SK-N-SH (cell line): ENCODE data around the gene SMURF1. TPM values are rescaled to one million over a fixed set of nuclear protein-coding genes. Genes with fewer than 3 reads are reported as not detected.

Experiments used
- CTCF ChIA-PET: fragments of 300-600, 350-600 bp; formaldehyde crosslinking; extraction: SDS; loops from one replicate; lab custom pipeline; 2021; lab: Yijun Ruan, JAX
- POLR2A ChIA-PET: fragments of 350-600 bp; sonication (Branson Sonifier 250); formaldehyde crosslinking; extraction: SDS; loops from one replicate; lab custom pipeline; 2020; ENCODE audit warnings: antibody characterized with exemption, inconsistent platforms; lab: Yijun Ruan, JAX
- DNase-seq: peaks from one replicate; pipeline ENCODE4 v3.0.0; 2012
- H2AFZ ChIP-seq: fragments of 200-600 bp; sonication (generic); 2 replicates; pipeline ENCODE4 v1.8.1; 2016; ENCODE audit warnings: antibody characterized with exemption, mild to moderate bottlenecking, low read depth
- H3F3A ChIP-seq: fragments of 200-600 bp; sonication (generic); replicated peaks from 2 replicates; pipeline ENCODE3; 2016; ENCODE audit warnings: antibody characterized with exemption, mild to moderate bottlenecking; ENCODE audit not compliant: insufficient read depth
- H3K27ac ChIP-seq, 2 experiments: fragments of 200-500 bp in 1 of 2; fragments of 200-600 bp in 1 of 2; sonication (Bioruptor generic) in 1 of 2; sonication (generic), shearing (Covaris generic) in 1 of 2; 2 replicates each; pipeline versions ENCODE4 v1.5.1 to v1.6.1; 2014 to 2016; ENCODE audit warnings: low read depth in 2 of 2, inconsistent platforms in 1 of 2, low read length in 1 of 2, mild to moderate bottlenecking in 1 of 2, mixed read lengths in 1 of 2
- H3K27me3 ChIP-seq: fragments of 200-600 bp; sonication (generic), shearing (Covaris generic); 2 replicates; pipeline ENCODE4 v1.6.1; 2016; ENCODE audit warnings: mixed run types; ENCODE audit not compliant: insufficient read depth
- H3K36me3 ChIP-seq, 2 experiments: fragments of 200-500 bp in 1 of 2; fragments of 200-600 bp in 1 of 2; sonication (Bioruptor generic) in 1 of 2; sonication (generic) in 1 of 2; replicated peaks in 1 of 2; 2 replicates each; pipeline versions ENCODE3 to v1.5.1; 2014 to 2016; ENCODE audit warnings: low read length in 1 of 2, mild to moderate bottlenecking in 1 of 2; ENCODE audit not compliant: insufficient read depth in 2 of 2, control insufficient read depth in 1 of 2
- H3K4me1 ChIP-seq, 2 experiments: fragments of 200-500 bp in 1 of 2; fragments of 200-600 bp in 1 of 2; sonication (Bioruptor generic) in 1 of 2; sonication (generic), shearing (Covaris generic) in 1 of 2; 2 replicates each; pipeline versions ENCODE4 v1.5.1 to v1.6.1; 2014 to 2016; ENCODE audit warnings: low read depth in 1 of 2, low read length in 1 of 2, mixed run types in 1 of 2; ENCODE audit not compliant: insufficient read depth in 2 of 2, control insufficient read depth in 1 of 2
- H3K4me2 ChIP-seq: fragments of 200-600 bp; sonication (generic), shearing (Covaris generic); 2 replicates; pipeline ENCODE4 v1.6.1; 2017; ENCODE audit warnings: mixed run types
- H3K4me3 ChIP-seq, 2 experiments: fragments of 200-500 bp in 1 of 2; fragments of 200-600 bp in 1 of 2; sonication (Bioruptor generic) in 1 of 2; sonication (generic), shearing (Covaris generic) in 1 of 2; 2 replicates each; pipeline versions ENCODE4 v1.5.1 to v1.8.1; 2014 to 2016; ENCODE audit warnings: low read depth in 2 of 2, inconsistent platforms in 1 of 2, low read length in 1 of 2, mild to moderate bottlenecking in 1 of 2, mixed read lengths in 1 of 2, moderate library complexity in 1 of 2
- H3K79me2 ChIP-seq: fragments of 200-600 bp; sonication (generic); 2 replicates; pipeline ENCODE4 v1.8.1; 2017; ENCODE audit warnings: mild to moderate bottlenecking; ENCODE audit not compliant: insufficient read depth
- H3K9ac ChIP-seq: fragments of 200-600 bp; sonication (generic); 2 replicates; pipeline ENCODE4 v1.6.1; 2017; ENCODE audit warnings: mixed run types
- H3K9me2 ChIP-seq: fragments of 200-600 bp; sonication (generic); 2 replicates; pipeline ENCODE4 v1.6.1; 2017; ENCODE audit warnings: mixed run types
- H3K9me3 ChIP-seq: fragments of 200-600 bp; sonication (generic); 2 replicates; pipeline ENCODE4 v1.6.1; 2017; ENCODE audit warnings: mixed run types, mild to moderate bottlenecking, moderate library complexity
- H4K20me1 ChIP-seq: fragments of 200-600 bp; sonication (generic); 2 replicates; pipeline ENCODE4 v1.6.1; 2017; ENCODE audit warnings: mild to moderate bottlenecking, mixed run types; ENCODE audit not compliant: insufficient read depth
- FOXM1 ChIP-seq: IDR thresholded peaks from 2 replicates; pipeline ENCODE4 v1.4.0; 2012; ENCODE audit warnings: low read depth, mild to moderate bottlenecking
- JUND ChIP-seq: IDR thresholded peaks from 2 replicates; pipeline ENCODE4 v1.4.0; 2012
- PBX3 ChIP-seq: IDR thresholded peaks from 2 replicates; pipeline ENCODE4; 2012
- RAD21 ChIP-seq: IDR thresholded peaks from 2 replicates; pipeline ENCODE4 v1.6.1; 2012; ENCODE audit warnings: mild to moderate bottlenecking, low read length
- RCOR1 ChIP-seq: fragments of 150-350 bp; IDR thresholded peaks from 2 replicates; pipeline ENCODE4 v1.6.1; 2017; ENCODE audit warnings: antibody characterized with exemption, low read length
- RXRA ChIP-seq: IDR thresholded peaks from 2 replicates; pipeline ENCODE4 v1.4.0; 2012; ENCODE audit warnings: low read depth, mild to moderate bottlenecking, borderline replicate concordance
- WGBS: methylation state at CpG from one replicate; pipeline ENCODE4 v1.1.6; 2017; ENCODE audit warnings: low lambda C conversion rate; 5-methylcytosine and 5-hydroxymethylcytosine counted together
- polyA plus RNA-seq, 3 experiments: library from polyadenylated mRNA; depleted of rRNA; stranded (reverse); fragments of >200 nt; gene quantifications; 2 replicates each; pipeline ENCODE4 v1.2.3, GENCODE V29; 2012
- TF ChIP-seq, protein P1 (sequence below): IDR thresholded peaks from 2 replicates; pipeline ENCODE4 v1.4.0; 2012; ENCODE audit warnings: low read depth, borderline replicate concordance
- TF ChIP-seq, protein P2 (sequence below): fragments of 150-350 bp; IDR thresholded peaks from 2 replicates; pipeline ENCODE4 v1.6.1; 2016; ENCODE audit warnings: mild to moderate bottlenecking, low read depth, low read length
- TF ChIP-seq, protein P3 (sequence below): IDR thresholded peaks from 2 replicates; pipeline ENCODE4 v1.4.0; 2012; ENCODE audit warnings: low read depth, borderline replicate concordance

SMURF1 gene
- polyA plus RNA-seq, 1 of the 3 experiments (the other 2 are of a cell fraction): 12.9 TPM

GRCh38 chr7:99030457-99030856 is 113.5 kb downstream of the SMURF1 start:
- H4K20me1 ChIP-seq: no peaks in the 10 kb centered on the region
- no peak overlapping the region for H3K27ac ChIP-seq
- peaks cover 75 to 77% of the 10 kb centered on the region in 2 experiments for H3K36me3 ChIP-seq
- no peak for DNase-seq
- no peaks in the 10 kb centered on the region for H3K79me2 ChIP-seq
- H3F3A ChIP-seq: peaks cover 5% of the 10 kb centered on the region
- no peak overlapping the region for H3K4me2 ChIP-seq
- WGBS: 96% methylated on average over 6 of the region's 6 CpGs
- TF ChIP-seq PBX3 (no peak), RXRA (no peak), FOXM1 (no peak), RCOR1 (no peak), JUND (no peak), RAD21 (no peak)
- TF ChIP-seq, protein P1, sequence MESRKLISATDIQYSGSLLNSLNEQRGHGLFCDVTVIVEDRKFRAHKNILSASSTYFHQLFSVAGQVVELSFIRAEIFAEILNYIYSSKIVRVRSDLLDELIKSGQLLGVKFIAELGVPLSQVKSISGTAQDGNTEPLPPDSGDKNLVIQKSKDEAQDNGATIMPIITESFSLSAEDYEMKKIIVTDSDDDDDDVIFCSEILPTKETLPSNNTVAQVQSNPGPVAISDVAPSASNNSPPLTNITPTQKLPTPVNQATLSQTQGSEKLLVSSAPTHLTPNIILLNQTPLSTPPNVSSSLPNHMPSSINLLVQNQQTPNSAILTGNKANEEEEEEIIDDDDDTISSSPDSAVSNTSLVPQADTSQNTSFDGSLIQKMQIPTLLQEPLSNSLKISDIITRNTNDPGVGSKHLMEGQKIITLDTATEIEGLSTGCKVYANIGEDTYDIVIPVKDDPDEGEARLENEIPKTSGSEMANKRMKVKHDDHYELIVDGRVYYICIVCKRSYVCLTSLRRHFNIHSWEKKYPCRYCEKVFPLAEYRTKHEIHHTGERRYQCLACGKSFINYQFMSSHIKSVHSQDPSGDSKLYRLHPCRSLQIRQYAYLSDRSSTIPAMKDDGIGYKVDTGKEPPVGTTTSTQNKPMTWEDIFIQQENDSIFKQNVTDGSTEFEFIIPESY: no peak
- TF ChIP-seq, protein P2, sequence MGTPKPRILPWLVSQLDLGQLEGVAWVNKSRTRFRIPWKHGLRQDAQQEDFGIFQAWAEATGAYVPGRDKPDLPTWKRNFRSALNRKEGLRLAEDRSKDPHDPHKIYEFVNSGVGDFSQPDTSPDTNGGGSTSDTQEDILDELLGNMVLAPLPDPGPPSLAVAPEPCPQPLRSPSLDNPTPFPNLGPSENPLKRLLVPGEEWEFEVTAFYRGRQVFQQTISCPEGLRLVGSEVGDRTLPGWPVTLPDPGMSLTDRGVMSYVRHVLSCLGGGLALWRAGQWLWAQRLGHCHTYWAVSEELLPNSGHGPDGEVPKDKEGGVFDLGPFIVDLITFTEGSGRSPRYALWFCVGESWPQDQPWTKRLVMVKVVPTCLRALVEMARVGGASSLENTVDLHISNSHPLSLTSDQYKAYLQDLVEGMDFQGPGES: no peak
- TF ChIP-seq, protein P3, sequence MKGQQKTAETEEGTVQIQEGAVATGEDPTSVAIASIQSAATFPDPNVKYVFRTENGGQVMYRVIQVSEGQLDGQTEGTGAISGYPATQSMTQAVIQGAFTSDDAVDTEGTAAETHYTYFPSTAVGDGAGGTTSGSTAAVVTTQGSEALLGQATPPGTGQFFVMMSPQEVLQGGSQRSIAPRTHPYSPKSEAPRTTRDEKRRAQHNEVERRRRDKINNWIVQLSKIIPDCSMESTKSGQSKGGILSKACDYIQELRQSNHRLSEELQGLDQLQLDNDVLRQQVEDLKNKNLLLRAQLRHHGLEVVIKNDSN: no peak
- TF ChIP-seq, all 33 proteins: peak for 0
- H2AFZ ChIP-seq: no peak overlapping the region
- CTCF ChIA-PET: interaction anchor here (0.6 to 4.2 kb wide), 6 partner anchors 10 to 340 kb away, joined by 3 to 23 read pairs (median 4); no protein-coding TSS in a partner anchor
- H3K9me2 ChIP-seq: no peaks in the 10 kb centered on the region
- H3K9ac ChIP-seq: no peak overlapping the region
- no peak overlapping the region; a peak in 1 of 4 replicates for H3K4me3 ChIP-seq
- H3K4me1 ChIP-seq: peaks cover 0 to 6% of the 10 kb centered on the region in 2 experiments; a peak in 1 of 4 replicates
- H3K9me3 ChIP-seq: no peaks in the 10 kb centered on the region
- H3K27me3 ChIP-seq: no peaks in the 10 kb centered on the region
- POLR2A ChIA-PET: interaction anchor here (0.7 kb wide), 1 partner anchor 17 kb away, joined by 3 read pairs; no protein-coding TSS in a partner anchor
